Natural killer cell (primary cell): ENCODE data around the gene SBNO2. TPM values are rescaled to one million over a fixed set of nuclear protein-coding genes. Genes with fewer than 3 reads are reported as not detected.

Source experiments
- ATAC-seq, 3 donors: fragments of 150-1000 bp in 2 of 3; fragments of 200-7000 bp in 1 of 3; cut with Tn5 transposase; 1 replicate in 1 of 3; 2 replicates in 2 of 3; pipeline ENCODE4 v1.10.0; 2021; ENCODE audit warnings: mild to moderate bottlenecking in 2 of 3, moderate library complexity in 2 of 3
- DNase-seq, 2 donors: peaks; one replicate each; pipeline versions ENCODE4 v3.0.0 to v3.0.0-alpha.2; 2013 to 2021; ENCODE audit warnings: mixed read lengths in 1 of 2
- H3K27ac ChIP-seq: one replicate; pipeline ENCODE4 v1.5.1; 2013; ENCODE audit warnings: mild to moderate bottlenecking, low read length
- H3K27me3 ChIP-seq: one replicate; pipeline ENCODE4 v1.6.1; 2013; ENCODE audit warnings: low read length; ENCODE audit not compliant: control insufficient read depth, insufficient read depth
- H3K36me3 ChIP-seq: one replicate; pipeline ENCODE4 v1.6.1; 2013; ENCODE audit warnings: low read length; ENCODE audit not compliant: control insufficient read depth, insufficient read depth
- H3K4me1 ChIP-seq: one replicate; pipeline ENCODE4 v1.6.1; 2013; ENCODE audit warnings: low read length; ENCODE audit not compliant: control insufficient read depth, insufficient read depth
- H3K4me3 ChIP-seq: one replicate; pipeline ENCODE4 v1.5.1; 2013; ENCODE audit warnings: low read length
- H3K9me3 ChIP-seq: one replicate; pipeline ENCODE4 v1.6.1; 2013; ENCODE audit warnings: low read length; ENCODE audit not compliant: control insufficient read depth, insufficient read depth
- H3K27ac Mint-ChIP-seq, 2 donors: one replicate each; pipeline ENCODE4 v1.8.0; 2022; ENCODE audit warnings: mild to moderate bottlenecking in 2 of 2, mixed read lengths in 2 of 2, moderate library complexity in 1 of 2
- H3K27me3 Mint-ChIP-seq, 2 donors: one replicate each; pipeline ENCODE4 v1.8.0; 2022; ENCODE audit warnings: low read depth in 2 of 2, mixed read lengths in 2 of 2
- H3K36me3 Mint-ChIP-seq: one replicate; pipeline ENCODE4 v1.8.0; 2022; ENCODE audit warnings: mixed read lengths
- H3K4me1 Mint-ChIP-seq, 2 donors: one replicate each; pipeline ENCODE4 v1.8.0; 2022; ENCODE audit warnings: mixed read lengths in 2 of 2
- H3K4me3 Mint-ChIP-seq: one replicate; pipeline ENCODE4 v1.8.0; 2022; ENCODE audit warnings: mild to moderate bottlenecking, moderate library complexity, mixed read lengths
- H3K9me3 Mint-ChIP-seq, 2 donors: one replicate each; pipeline ENCODE4 v1.8.0; 2022; ENCODE audit warnings: mixed read lengths in 2 of 2
- WGBS: methylation state at CpG from one replicate; pipeline ENCODE4 v1.1.7; 2013; ENCODE audit warnings: missing lambda C conversion rate; ENCODE audit not compliant: insufficient coverage; 5-methylcytosine and 5-hydroxymethylcytosine counted together
- intact Hi-C: fragments of 100-400 bp; cut with micrococcal nuclease; formaldehyde crosslinking; loops from one replicate; pipeline ENCODE4 v1.14.2; 2022
- total RNA-seq, 4 donors: library from RNA; stranded (reverse); fragments of 120-200 nt in 1 of 4; gene quantifications; one replicate each; pipeline versions ENCODE4 v1.2.3 to v1.2.4, GENCODE V29; 2013 to 2022
- TF ChIP-seq, protein P1 (sequence below): fragments of 200-600 bp; IDR thresholded peaks from one replicate; pipeline ENCODE4 v1.8.0; 2022; ENCODE audit warnings: antibody characterized with exemption

The SBNO2 gene
- total RNA-seq, 3 donors from 2014 or later (not counting 1 experiment from before 2014, with no cell fraction given), result 92.0 to 106 (median 94.3) TPM

DNA sequence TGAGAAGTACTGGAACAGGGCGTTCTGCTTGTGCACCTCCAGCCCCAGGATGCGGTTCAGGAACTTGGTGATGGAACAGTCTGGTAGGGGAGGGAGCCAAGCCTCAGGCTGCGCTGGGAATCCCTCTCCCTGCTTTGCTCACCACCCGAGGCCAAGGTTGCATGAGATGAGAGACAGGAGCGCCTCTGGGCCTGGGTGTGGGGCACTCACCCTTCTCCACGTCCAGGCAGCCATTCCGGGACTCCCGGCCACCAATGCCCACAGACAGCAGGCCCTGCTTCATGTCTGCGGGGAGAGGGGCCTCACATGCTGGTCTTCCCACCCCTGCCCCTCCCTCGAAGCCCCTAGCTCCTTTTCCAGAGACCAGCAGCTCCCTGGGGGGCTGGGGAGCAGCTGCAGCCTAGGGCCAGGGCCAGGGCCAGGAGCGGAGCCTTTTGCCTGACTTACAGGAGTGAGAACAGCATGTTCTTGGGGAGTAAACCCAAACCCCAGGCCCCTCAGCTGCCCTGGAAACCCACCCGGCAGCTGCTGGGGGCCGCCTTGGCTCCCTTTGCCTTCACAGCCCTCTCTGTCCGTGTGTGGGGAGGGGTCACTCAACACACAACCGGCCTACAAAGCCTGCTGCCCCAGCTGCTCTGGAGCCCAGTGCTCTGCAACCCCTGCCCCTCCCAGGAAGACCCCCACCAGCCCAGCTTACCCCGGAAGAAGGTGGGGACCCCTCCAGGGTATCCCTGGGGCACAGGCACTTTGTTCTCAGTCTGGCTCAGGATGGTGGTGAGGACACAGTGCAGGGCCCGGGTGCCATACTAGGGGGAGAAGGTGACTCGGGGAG is 63.0 kb downstream of the SBNO2 start:
- Histone ChIP-seq H3K4me1 (peaks cover 15% of the 10 kb centered on the region), H3K4me3 (no peak overlapping the region), H3K27ac (no peak overlapping the region), H3K27me3 (no peaks in the 10 kb centered on the region), H3K9me3 (no peaks in the 10 kb centered on the region), H3K36me3 (peaks cover 41% of the 10 kb centered on the region)
- 96% methylated on average over 18 of the region's 18 CpGs for WGBS
- intact Hi-C loops, result loop anchor here (5.0 kb wide), 1 partner anchor 81 kb away; no protein-coding TSS in a partner anchor
- Mint-ChIP-seq H3K27me3 (no peaks in the 10 kb centered on the region), H3K36me3 (no peaks in the 10 kb centered on the region), H3K27ac (no peak overlapping the region), H3K4me1 (no peaks in the 10 kb centered on the region), H3K4me3 (no peak overlapping the region), H3K9me3 (no peaks in the 10 kb centered on the region)
- ATAC-seq (no peak), DNase-seq (no peak)
- TF ChIP-seq, protein P1, sequence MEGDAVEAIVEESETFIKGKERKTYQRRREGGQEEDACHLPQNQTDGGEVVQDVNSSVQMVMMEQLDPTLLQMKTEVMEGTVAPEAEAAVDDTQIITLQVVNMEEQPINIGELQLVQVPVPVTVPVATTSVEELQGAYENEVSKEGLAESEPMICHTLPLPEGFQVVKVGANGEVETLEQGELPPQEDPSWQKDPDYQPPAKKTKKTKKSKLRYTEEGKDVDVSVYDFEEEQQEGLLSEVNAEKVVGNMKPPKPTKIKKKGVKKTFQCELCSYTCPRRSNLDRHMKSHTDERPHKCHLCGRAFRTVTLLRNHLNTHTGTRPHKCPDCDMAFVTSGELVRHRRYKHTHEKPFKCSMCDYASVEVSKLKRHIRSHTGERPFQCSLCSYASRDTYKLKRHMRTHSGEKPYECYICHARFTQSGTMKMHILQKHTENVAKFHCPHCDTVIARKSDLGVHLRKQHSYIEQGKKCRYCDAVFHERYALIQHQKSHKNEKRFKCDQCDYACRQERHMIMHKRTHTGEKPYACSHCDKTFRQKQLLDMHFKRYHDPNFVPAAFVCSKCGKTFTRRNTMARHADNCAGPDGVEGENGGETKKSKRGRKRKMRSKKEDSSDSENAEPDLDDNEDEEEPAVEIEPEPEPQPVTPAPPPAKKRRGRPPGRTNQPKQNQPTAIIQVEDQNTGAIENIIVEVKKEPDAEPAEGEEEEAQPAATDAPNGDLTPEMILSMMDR, result no peak

DNA sequence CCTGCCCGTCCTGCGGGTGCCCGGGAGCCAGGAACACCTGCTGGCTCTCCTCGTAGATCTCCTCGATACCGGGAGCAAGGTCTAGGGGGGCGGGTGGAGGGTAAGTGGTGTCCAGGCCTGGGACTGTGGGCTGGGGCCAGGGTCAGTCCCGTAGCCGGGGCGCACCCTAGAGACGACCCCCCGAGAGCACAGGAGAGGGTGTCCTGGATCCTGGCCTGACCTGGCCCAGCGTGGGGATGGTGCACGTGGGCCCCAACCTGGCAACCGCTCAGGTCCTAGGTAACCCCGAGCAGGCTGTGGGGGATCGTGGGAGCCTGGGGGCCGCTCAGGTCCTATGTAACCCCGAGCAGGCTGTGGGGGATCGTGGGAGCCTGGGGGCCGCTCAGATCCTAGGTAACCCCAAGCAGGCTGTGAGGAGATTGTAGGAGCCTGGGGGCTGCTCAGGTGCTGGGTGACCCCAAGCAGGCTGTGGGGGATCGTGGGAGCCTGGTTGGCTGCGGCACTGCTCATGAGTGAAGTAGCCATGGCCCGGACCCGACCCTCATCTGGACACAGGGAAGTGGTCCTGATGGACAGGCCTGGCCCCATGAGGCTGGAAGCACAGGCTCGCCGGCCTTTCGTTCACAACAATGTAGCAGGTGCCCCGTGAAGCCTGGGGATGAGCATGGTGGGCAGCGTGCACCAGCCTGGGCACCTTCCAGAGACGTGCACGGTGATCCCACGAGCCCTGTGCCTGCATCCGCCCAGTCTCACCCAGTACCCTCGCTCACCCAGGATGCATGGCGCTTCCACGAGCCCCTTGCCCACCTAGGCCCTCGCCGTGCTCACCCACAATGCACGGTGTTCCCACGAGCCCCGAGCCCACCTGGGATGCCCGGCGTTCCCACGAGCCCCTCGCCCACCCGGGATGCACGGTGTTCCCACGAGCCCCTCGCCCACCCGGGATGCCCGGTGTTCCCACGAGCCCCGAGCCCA is 64.1 kb downstream of the SBNO2 start:
- no peaks in the 10 kb centered on the region for H3K9me3 ChIP-seq
- H3K4me1 ChIP-seq, result peaks cover 25% of the 10 kb centered on the region
- H3K9me3 Mint-ChIP-seq, result no peaks in the 10 kb centered on the region
- no peaks in the 10 kb centered on the region for H3K27me3 ChIP-seq
- no peaks in the 10 kb centered on the region for H3K4me1 Mint-ChIP-seq
- no peak overlapping the region for H3K4me3 Mint-ChIP-seq
- H3K4me3 ChIP-seq, result no peak overlapping the region
- no peak overlapping the region for H3K27ac ChIP-seq
- H3K36me3 ChIP-seq, result peaks cover 37% of the 10 kb centered on the region
- no peaks in the 10 kb centered on the region for H3K27me3 Mint-ChIP-seq
- DNase-seq (no peak), ATAC-seq (no peak)
- intact Hi-C loops, result loop anchor here (5.0 kb wide), 1 partner anchor 82 kb away; no protein-coding TSS in a partner anchor
- H3K36me3 Mint-ChIP-seq, result no peaks in the 10 kb centered on the region
- TF ChIP-seq, protein P1, result no peak
- peak overlapping the region in 1 of 2 donors; percentile 14 for H3K27ac Mint-ChIP-seq
- WGBS, result 95% methylated on average over 54 of the region's 54 CpGs

DNA sequence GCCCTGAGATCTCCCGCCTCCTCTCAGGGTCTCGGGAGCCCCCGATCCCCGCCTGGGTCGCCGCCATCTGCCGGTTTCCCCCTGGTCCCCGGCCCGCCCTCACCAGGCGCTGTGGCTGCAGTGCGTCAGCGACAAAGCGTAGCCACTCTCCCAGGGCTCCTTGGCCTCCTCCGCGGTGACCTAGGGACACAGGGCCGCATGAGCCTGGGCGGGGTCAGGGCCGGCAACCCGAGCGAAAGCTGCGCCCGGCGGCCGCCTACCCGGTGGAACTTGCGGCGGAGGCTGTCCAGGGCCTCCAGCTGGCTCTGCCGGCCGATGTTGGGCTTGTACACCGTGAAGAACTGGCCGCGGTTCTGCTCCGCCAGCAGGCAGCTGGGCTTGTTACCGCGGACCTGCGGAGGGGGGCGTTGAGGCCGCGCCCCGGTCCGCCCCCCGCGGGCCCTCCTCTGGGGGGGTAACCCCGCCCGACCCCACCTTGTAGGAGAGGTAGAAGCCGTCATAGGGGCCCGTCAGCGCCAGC is 65.0 kb downstream of the SBNO2 start:
- no peaks in the 10 kb centered on the region for H3K9me3 ChIP-seq

More for the DNA sequence above, 65.0 kb downstream of the SBNO2 start:
- H3K4me3 Mint-ChIP-seq, result no peak overlapping the region
- no peaks in the 10 kb centered on the region for H3K9me3 Mint-ChIP-seq
- Histone ChIP-seq H3K27me3 (no peaks in the 10 kb centered on the region), H3K4me3 (no peak overlapping the region), H3K36me3 (peaks cover 34% of the 10 kb centered on the region), H3K4me1 (peaks cover 28% of the 10 kb centered on the region), H3K27ac (no peak overlapping the region)
- intact Hi-C loops, result no loop called here
- H3K4me1 Mint-ChIP-seq, result no peaks in the 10 kb centered on the region
- no peak for ATAC-seq
- TF ChIP-seq, protein P1, result no peak
- no peaks in the 10 kb centered on the region for H3K36me3 Mint-ChIP-seq
- no peaks in the 10 kb centered on the region for H3K27me3 Mint-ChIP-seq
- 93% methylated on average over 48 of the region's 48 CpGs for WGBS
- no peak overlapping the region for H3K27ac Mint-ChIP-seq
- DNase-seq, result peak in 1 of 2 donors; percentile 30
